GM21786 (cell line): ENCODE measurements around the gene ZNF608.

Experiments used
- ATAC-seq: cut with Tn5 transposase; IDR thresholded peaks from one replicate; pipeline ENCODE4 v1.9.1; 2021; ENCODE audit not compliant: unreplicated experiment

The ZNF608 gene

GRCh38 chr5:124739634-124740025 is 6.8 kb downstream of the ZNF608 start:
- ATAC-seq = no peak

- ATAC-seq = no peak
These were observed 7.5 kb downstream of the ZNF608 start for GRCh38 chr5:124738681-124739633.

GRCh38 chr5:124737651-124738050 is 8.8 kb downstream of the ZNF608 start:
- ATAC-seq = no peak

GRCh38 chr5:124736805-124737188 is 9.6 kb downstream of the ZNF608 start:
- no peak for ATAC-seq

- no peak for ATAC-seq
These were observed 10.2 kb downstream of the ZNF608 start for GRCh38 chr5:124736082-124736804.

- no peak for ATAC-seq
These were observed 11.1 kb downstream of the ZNF608 start for GRCh38 chr5:124735169-124735858.

GRCh38 chr5:124734574-124735168 is 11.8 kb downstream of the ZNF608 start:
- ATAC-seq = no peak

- ATAC-seq = no peak
These were observed 13.1 kb downstream of the ZNF608 start for GRCh38 chr5:124733329-124733650.

GRCh38 chr5:124732428-124733328 is 13.8 kb downstream of the ZNF608 start:
- no peak for ATAC-seq

GRCh38 chr5:124730381-124730780 is 16.1 kb downstream of the ZNF608 start:
- no peak for ATAC-seq

GRCh38 chr5:124729720-124730359 is 16.6 kb downstream of the ZNF608 start:
- peak; percentile 38 for ATAC-seq

GRCh38 chr5:124728968-124729332 is 17.5 kb downstream of the ZNF608 start:
- ATAC-seq = no peak

GRCh38 chr5:124728331-124728967 is 18.0 kb downstream of the ZNF608 start:
- ATAC-seq = no peak

GRCh38 chr5:124726631-124727362 is 19.6 kb downstream of the ZNF608 start:
- ATAC-seq = no peak

- ATAC-seq = no peak
These were observed 20.7 kb downstream of the ZNF608 start for GRCh38 chr5:124725622-124726258.

- ATAC-seq = peak; percentile 57
These were observed 21.4 kb downstream of the ZNF608 start for GRCh38 chr5:124725040-124725434.

- ATAC-seq = peak; percentile 33
These were observed 21.9 kb downstream of the ZNF608 start for GRCh38 chr5:124724357-124725039.
